ENCODE results near the gene PHACTR1.

DNA sequence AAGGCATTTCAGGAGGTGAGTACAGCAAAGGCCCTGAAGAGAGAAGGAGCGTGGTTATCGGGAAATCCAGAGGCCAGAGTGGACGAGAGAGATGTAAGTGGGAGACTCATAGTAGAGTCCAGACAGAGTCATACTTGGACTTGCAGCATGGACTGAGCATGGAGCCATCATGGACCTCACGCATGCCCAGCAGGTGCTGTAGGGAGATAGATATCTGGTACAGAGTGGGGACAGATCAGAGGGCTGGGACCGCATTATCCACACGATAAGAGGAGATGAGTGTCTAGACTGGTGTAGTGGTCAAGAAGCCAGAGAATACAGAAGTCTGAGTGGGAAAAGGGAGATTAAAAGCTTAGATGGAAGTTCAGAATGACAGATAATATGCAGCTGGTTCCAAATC, 484.8 kb downstream of the PHACTR1 start:
- TF ChIP-seq EZH2 (IDR thresholded peaks at IDR 0.05) (no peak), POLR2AphosphoS5 (IDR thresholded peaks at IDR 0.05; ENCODE audit: borderline replicate concordance, low read depth, low read length) (no peak), FOXP2 (optimal IDR thresholded peaks at IDR 0.05; ENCODE audit: control extremely low read depth, extremely low read length, insufficient read depth) (no peak)

Measured in SK-N-MC (cell line).